LNCAP (cell line): ENCODE results near the gene CBX2.

Experiments used
- CTCF ChIP-seq: fragments of 450-650 bp; IDR thresholded peaks from 2 replicates; pipeline ENCODE4 v1.5.1; 2017; ENCODE audit warnings: mild to moderate bottlenecking

CBX2 gene

GRCh38 chr17:79784353-79785016, 6.5 kb downstream of the CBX2 start:
- TF ChIP-seq CTCF, result no peak

- no peak for TF ChIP-seq CTCF
These were observed 7.3 kb downstream of the CBX2 start for GRCh38 chr17:79785017-79785899.

- no peak for TF ChIP-seq CTCF
These were observed 8.2 kb downstream of the CBX2 start for GRCh38 chr17:79785900-79786810.

- TF ChIP-seq CTCF, result no peak
These were observed 9.1 kb downstream of the CBX2 start for GRCh38 chr17:79786930-79787643.

GRCh38 chr17:79788455-79788854, 10.5 kb downstream of the CBX2 start:
- TF ChIP-seq CTCF, result no peak

- TF ChIP-seq CTCF, result no peak
These were observed 11.3 kb downstream of the CBX2 start for GRCh38 chr17:79788989-79789942.
